HTERT RPE-1 (cell line): ENCODE measurements around the gene ZNF445.
"Not testable (repeated sequence)": the region's sequence is repeated elsewhere in the genome, so short reads cannot be mapped to it uniquely, and the experiment has no call there.

Experiments used
- in situ Hi-C: fragments of 300-500 bp; cut with MboI; formaldehyde crosslinking; loops from 4 replicates; pipeline ENCODE4 v1.14.3; 2020; ENCODE audit warnings: low sequenced_read_pairs

ZNF445 gene

GRCh38 chr3:44476963-44477311, 533 bp downstream of the ZNF445 start:
- in situ Hi-C loops, result no loop called here

- in situ Hi-C loops, result no loop called here
Observed at GRCh38 chr3:44476181-44476611, 1.3 kb downstream of the ZNF445 start.

GRCh38 chr3:44474886-44475285, 2.6 kb downstream of the ZNF445 start:
- in situ Hi-C loops, result not testable (repeated sequence)

- in situ Hi-C loops, result no loop called here
Observed at GRCh38 chr3:44470430-44470829, 7.0 kb downstream of the ZNF445 start.

- in situ Hi-C loops, result no loop called here
Observed at GRCh38 chr3:44469914-44470313, 7.6 kb downstream of the ZNF445 start.

- in situ Hi-C loops, result no loop called here
Observed at GRCh38 chr3:44468572-44469520, 8.6 kb downstream of the ZNF445 start.

- in situ Hi-C loops, result not testable (repeated sequence)
Observed at GRCh38 chr3:44468099-44468537, 9.4 kb downstream of the ZNF445 start.

GRCh38 chr3:44467241-44467640, 10.2 kb downstream of the ZNF445 start:
- in situ Hi-C loops, result no loop called here

- in situ Hi-C loops, result not testable (repeated sequence)
Observed at GRCh38 chr3:44464920-44465319, 12.6 kb downstream of the ZNF445 start.

- in situ Hi-C loops, result no loop called here
Observed at GRCh38 chr3:44464509-44464908, 13.0 kb downstream of the ZNF445 start.

GRCh38 chr3:44460050-44460449, 17.4 kb downstream of the ZNF445 start:
- in situ Hi-C loops, result not testable (repeated sequence)

GRCh38 chr3:44455318-44455717, 22.2 kb downstream of the ZNF445 start:
- in situ Hi-C loops, result no loop called here

- in situ Hi-C loops, result no loop called here
Observed at GRCh38 chr3:44454258-44454657, 23.2 kb downstream of the ZNF445 start.

GRCh38 chr3:44451441-44451840, 26.0 kb downstream of the ZNF445 start:
- in situ Hi-C loops, result no loop called here

- in situ Hi-C loops, result no loop called here
Observed at GRCh38 chr3:44446929-44447328, 30.5 kb downstream of the ZNF445 start.

GRCh38 chr3:44445786-44446185, 31.7 kb downstream of the ZNF445 start:
- in situ Hi-C loops, result no loop called here

- in situ Hi-C loops, result no loop called here
Observed at GRCh38 chr3:44444896-44445691, 32.4 kb downstream of the ZNF445 start.

- in situ Hi-C loops, result no loop called here
Observed at GRCh38 chr3:44444437-44444836, 33.0 kb downstream of the ZNF445 start.

- in situ Hi-C loops, result no loop called here
Observed at GRCh38 chr3:44442596-44443309, 34.7 kb downstream of the ZNF445 start.

- in situ Hi-C loops, result no loop called here
Observed at GRCh38 chr3:44439499-44440295, 37.8 kb downstream of the ZNF445 start.
